Mesenchymal stem cell (in vitro differentiated cells and primary cell): ENCODE data around the gene SLC2A10.

Experiments used
- DNase-seq: peaks from one replicate; pipeline ENCODE4 v3.0.0-alpha.2; 2013
- H2AFZ ChIP-seq: one replicate; pipeline ENCODE4 v1.6.1; 2013; ENCODE audit warnings: low read depth, mild to moderate bottlenecking, control low read depth, inconsistent platforms, low read length, moderate library complexity
- H2AK5ac ChIP-seq: 2 replicates; pipeline ENCODE4 v1.6.1; 2013; ENCODE audit warnings: low read length, moderate library complexity, mild to moderate bottlenecking, inconsistent platforms; ENCODE audit not compliant: severe bottlenecking
- H2BK120ac ChIP-seq: one replicate; pipeline ENCODE4 v1.6.1; 2013; ENCODE audit warnings: low read depth, mild to moderate bottlenecking, inconsistent platforms, low read length, moderate library complexity
- H2BK12ac ChIP-seq, 2 experiments: one replicate each; pipeline ENCODE4 v1.6.1; 2013; ENCODE audit warnings: inconsistent platforms in 2 of 2, low read length in 2 of 2, mild to moderate bottlenecking in 2 of 2, moderate library complexity in 2 of 2, control low read depth in 1 of 2
- H2BK15ac ChIP-seq: one replicate; pipeline ENCODE4 v1.6.1; 2013; ENCODE audit warnings: mild to moderate bottlenecking, low read depth, inconsistent platforms; ENCODE audit not compliant: poor library complexity, severe bottlenecking
- H2BK5ac ChIP-seq: 2 replicates; pipeline ENCODE4 v1.6.1; 2013; ENCODE audit warnings: low read depth, mild to moderate bottlenecking, low read length, control low read depth, inconsistent platforms; ENCODE audit not compliant: poor library complexity, severe bottlenecking
- H3K14ac ChIP-seq, 2 experiments: one replicate each; pipeline ENCODE4 v1.6.1; 2013; ENCODE audit warnings: inconsistent platforms in 2 of 2, low read length in 2 of 2, control low read depth in 1 of 2, mild to moderate bottlenecking in 1 of 2, moderate library complexity in 1 of 2
- H3K18ac ChIP-seq, 2 experiments: one replicate each; pipeline ENCODE4 v1.6.1; 2013; ENCODE audit warnings: inconsistent platforms in 2 of 2, low read length in 2 of 2, control low read depth in 1 of 2, low read depth in 1 of 2, mild to moderate bottlenecking in 1 of 2
- H3K23ac ChIP-seq, 2 experiments: one replicate each; pipeline ENCODE4 v1.6.1; 2013; ENCODE audit warnings: inconsistent platforms in 2 of 2, low read length in 2 of 2, mild to moderate bottlenecking in 2 of 2, moderate library complexity in 2 of 2, control low read depth in 1 of 2
- H3K27ac ChIP-seq: 2 replicates; pipeline ENCODE4 v1.5.1; 2013; ENCODE audit warnings: mild to moderate bottlenecking, moderate library complexity, low read length, control low read depth, inconsistent platforms; ENCODE audit not compliant: poor library complexity, severe bottlenecking
- H3K27me3 ChIP-seq, 2 experiments: 2 replicates each; pipeline versions ENCODE4 v1.6.1 to v1.7.0; 2013; ENCODE audit warnings: low read length in 2 of 2, mild to moderate bottlenecking in 2 of 2, moderate library complexity in 2 of 2, control low read depth in 1 of 2, inconsistent platforms in 1 of 2; ENCODE audit not compliant: control insufficient read depth in 1 of 2, insufficient read depth in 1 of 2
- H3K36me3 ChIP-seq, 2 experiments: 2 replicates each; pipeline versions ENCODE4 v1.6.1 to v1.7.0; 2013; ENCODE audit warnings: low read length in 2 of 2, control low read depth in 1 of 2, inconsistent platforms in 1 of 2, low read depth in 1 of 2, mild to moderate bottlenecking in 1 of 2; ENCODE audit not compliant: insufficient read depth in 2 of 2, control insufficient read depth in 1 of 2
- H3K4ac ChIP-seq, 2 experiments: one replicate each; pipeline ENCODE4 v1.6.1; 2013; ENCODE audit warnings: inconsistent platforms in 2 of 2, low read length in 2 of 2, mild to moderate bottlenecking in 2 of 2, moderate library complexity in 2 of 2, control low read depth in 1 of 2, low read depth in 1 of 2
- H3K4me1 ChIP-seq: 2 replicates; pipeline ENCODE4 v1.6.1; 2013; ENCODE audit warnings: low read depth, low read length, control low read depth; ENCODE audit not compliant: control insufficient read depth, insufficient read depth
- H3K4me2 ChIP-seq: 2 replicates; pipeline ENCODE4 v1.6.1; 2013; ENCODE audit warnings: low read length, mild to moderate bottlenecking, inconsistent platforms; ENCODE audit not compliant: poor library complexity, severe bottlenecking
- H3K4me3 ChIP-seq, 2 experiments: 2 replicates each; pipeline versions ENCODE4 v1.5.1 to v1.7.0; 2013; ENCODE audit warnings: low read length in 2 of 2, mild to moderate bottlenecking in 2 of 2, control low read depth in 1 of 2, low read depth in 1 of 2; ENCODE audit not compliant: insufficient read depth in 1 of 2
- H3K79me1 ChIP-seq: replicated peaks from 2 replicates; pipeline ENCODE4 v1.6.1; 2013; ENCODE audit warnings: mild to moderate bottlenecking, control low read depth, low read length, inconsistent platforms; ENCODE audit not compliant: poor library complexity, severe bottlenecking
- H3K9ac ChIP-seq: 2 replicates; pipeline ENCODE4 v1.7.0; 2013; ENCODE audit warnings: mild to moderate bottlenecking, low read length, moderate library complexity
- H3K9me3 ChIP-seq: 2 replicates; pipeline ENCODE4 v1.7.0; 2013; ENCODE audit warnings: mild to moderate bottlenecking, low read length; ENCODE audit not compliant: control insufficient read depth
- H4K8ac ChIP-seq: one replicate; pipeline ENCODE4 v1.6.1; 2013; ENCODE audit warnings: inconsistent platforms, mild to moderate bottlenecking, low read length, moderate library complexity
- H4K91ac ChIP-seq: one replicate; pipeline ENCODE4 v1.6.1; 2013; ENCODE audit warnings: mild to moderate bottlenecking, low read length, inconsistent platforms
- WGBS: methylation state at CpG from one replicate; pipeline ENCODE4 v1.1.7; 2013; ENCODE audit warnings: mixed read lengths; 5-methylcytosine and 5-hydroxymethylcytosine counted together

The SLC2A10 gene

GRCh38 chr20:46690219-46691106 is 19.0 kb upstream of the SLC2A10 start:
- peak overlapping the region in 1 of 2 experiments; percentile 93 for H3K4me3 ChIP-seq
- H3K79me1 ChIP-seq, result no peaks in the 10 kb centered on the region
- peaks cover 4% of the 10 kb centered on the region for H3K4me1 ChIP-seq
- H2BK12ac ChIP-seq, result no peak overlapping the region
- no peaks in the 10 kb centered on the region for H3K27me3 ChIP-seq
- peaks cover 0 to 14% of the 10 kb centered on the region in 2 experiments for H3K36me3 ChIP-seq
- no peak overlapping the region for H2BK15ac ChIP-seq
- H3K4me2 ChIP-seq, result no peak overlapping the region
- no peak overlapping the region for H4K91ac ChIP-seq
- H2AK5ac ChIP-seq, result no peak overlapping the region
- H2BK120ac ChIP-seq, result no peak overlapping the region
- H2BK5ac ChIP-seq, result no peak overlapping the region
- peak; percentile 62 for DNase-seq
- H3K27ac ChIP-seq, result peak overlapping the region; percentile 21
- WGBS, result 75% methylated on average over 12 of the region's 13 CpGs
- H3K9me3 ChIP-seq, result no peaks in the 10 kb centered on the region
- H3K4ac ChIP-seq, result no peak overlapping the region
- no peak overlapping the region for H3K23ac ChIP-seq
- no peak overlapping the region for H3K18ac ChIP-seq
- H2AFZ ChIP-seq, result no peak overlapping the region
- H3K9ac ChIP-seq, result peak overlapping the region; percentile 95
- H4K8ac ChIP-seq, result no peak overlapping the region
- no peak overlapping the region for H3K14ac ChIP-seq

- Histone ChIP-seq H3K9me3 (no peaks in the 10 kb centered on the region), H2BK120ac (no peak overlapping the region), H2AFZ (no peak overlapping the region), H3K18ac (no peak overlapping the region), H2BK15ac (no peak overlapping the region), H3K36me3 (peaks cover 0 to 7% of the 10 kb centered on the region in 2 experiments), H2BK12ac (no peak overlapping the region), H3K9ac (no peak overlapping the region), H3K14ac (no peak overlapping the region), H4K8ac (no peak overlapping the region), H3K27ac (no peak overlapping the region), H3K27me3 (no peaks in the 10 kb centered on the region), H3K4ac (no peak overlapping the region), H4K91ac (no peak overlapping the region), H3K4me3 (no peak overlapping the region), H2AK5ac (no peak overlapping the region), H2BK5ac (no peak overlapping the region), H3K79me1 (no peaks in the 10 kb centered on the region), H3K4me2 (no peak overlapping the region), H3K23ac (no peak overlapping the region), H3K4me1 (peaks cover 4% of the 10 kb centered on the region)
- WGBS, result 79% methylated on average over 3 of the region's 4 CpGs
- DNase-seq, result no peak
These were observed 18.3 kb upstream of the SLC2A10 start for GRCh38 chr20:46691196-46691595.

GRCh38 chr20:46694484-46694883 is 15.0 kb upstream of the SLC2A10 start:
- H4K8ac ChIP-seq, result no peak overlapping the region
- no peaks in the 10 kb centered on the region for H3K36me3 ChIP-seq
- H3K4me2 ChIP-seq, result no peak overlapping the region
- H3K4ac ChIP-seq, result no peak overlapping the region
- no peak overlapping the region for H3K9ac ChIP-seq
- no peak for DNase-seq
- no peak overlapping the region for H2BK12ac ChIP-seq
- no CpG with 5 or more reads among the region's 2 CpGs for WGBS
- no peak overlapping the region for H3K23ac ChIP-seq
- no peak overlapping the region for H4K91ac ChIP-seq
- no peak overlapping the region for H3K27ac ChIP-seq
- no peaks in the 10 kb centered on the region for H3K4me1 ChIP-seq
- H2AK5ac ChIP-seq, result no peak overlapping the region
- H3K18ac ChIP-seq, result no peak overlapping the region
- H3K14ac ChIP-seq, result no peak overlapping the region
- H3K27me3 ChIP-seq, result no peaks in the 10 kb centered on the region
- no peak overlapping the region for H2BK5ac ChIP-seq
- H3K4me3 ChIP-seq, result no peak overlapping the region
- H2BK15ac ChIP-seq, result no peak overlapping the region
- H3K9me3 ChIP-seq, result no peaks in the 10 kb centered on the region
- H2BK120ac ChIP-seq, result no peak overlapping the region
- no peak overlapping the region for H2AFZ ChIP-seq
- no peaks in the 10 kb centered on the region for H3K79me1 ChIP-seq

- DNase-seq, result peak; percentile 91
- Histone ChIP-seq H2BK5ac (no peak overlapping the region), H3K79me1 (no peaks in the 10 kb centered on the region), H2BK15ac (no peak overlapping the region), H4K8ac (no peak overlapping the region), H3K18ac (no peak overlapping the region), H3K27ac (no peak overlapping the region), H3K36me3 (no peaks in the 10 kb centered on the region), H3K4ac (no peak overlapping the region), H3K9ac (peak overlapping the region; percentile 68), H3K4me2 (no peak overlapping the region), H2AK5ac (no peak overlapping the region), H3K27me3 (peaks cover 0 to 5% of the 10 kb centered on the region in 2 experiments), H3K4me1 (no peaks in the 10 kb centered on the region), H2BK12ac (no peak overlapping the region), H3K23ac (no peak overlapping the region), H2AFZ (no peak overlapping the region), H3K14ac (no peak overlapping the region), H4K91ac (no peak overlapping the region), H3K4me3 (no peak overlapping the region), H2BK120ac (no peak overlapping the region), H3K9me3 (no peaks in the 10 kb centered on the region)
- 75% methylated on average over 3 of the region's 3 CpGs for WGBS
These were observed 13.6 kb upstream of the SLC2A10 start for GRCh38 chr20:46695892-46696291.
